GM19467 (cell line): ENCODE results near the gene EFHC1.
A peak's percentile ranks its signal among the peaks of the same experiment; 100 is the strongest.
"Not testable (repeated sequence)": the region's sequence is repeated elsewhere in the genome, so short reads cannot be mapped to it uniquely, and the experiment has no call there.

Experiments used
- ATAC-seq: cut with Tn5 transposase; IDR thresholded peaks from one replicate; pipeline ENCODE4 v1.9.1; 2021; ENCODE audit warnings: mild to moderate bottlenecking, moderate library complexity; ENCODE audit not compliant: unreplicated experiment

EFHC1 gene

GRCh38 chr6:52433294-52433693 is 13.2 kb downstream of the EFHC1 start:
- not testable (repeated sequence) for ATAC-seq

GRCh38 chr6:52435345-52435744 is 15.2 kb downstream of the EFHC1 start:
- ATAC-seq: no peak

- ATAC-seq: no peak
Measured at GRCh38 chr6:52438926-52439325, 18.8 kb downstream of the EFHC1 start.

DNA sequence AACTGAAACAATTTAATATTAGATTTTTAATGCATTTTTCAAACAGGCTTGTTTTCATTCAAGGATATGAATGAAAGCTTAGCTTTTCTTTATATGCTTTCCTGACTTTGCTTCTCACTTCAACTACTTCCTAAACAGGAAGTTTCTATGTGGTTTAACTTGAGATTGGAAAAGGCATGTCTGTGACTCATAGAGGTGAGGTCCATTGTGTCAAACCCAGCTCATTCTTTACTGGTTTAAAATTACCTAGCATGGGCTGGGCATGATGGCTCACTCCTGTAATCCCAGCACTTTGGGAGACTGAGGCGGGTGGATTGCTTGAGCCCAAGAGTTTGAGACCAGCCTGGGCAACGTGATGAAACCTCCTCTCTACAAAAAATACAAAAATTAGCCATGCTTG is 34.4 kb downstream of the EFHC1 start:
- no peak for ATAC-seq

DNA sequence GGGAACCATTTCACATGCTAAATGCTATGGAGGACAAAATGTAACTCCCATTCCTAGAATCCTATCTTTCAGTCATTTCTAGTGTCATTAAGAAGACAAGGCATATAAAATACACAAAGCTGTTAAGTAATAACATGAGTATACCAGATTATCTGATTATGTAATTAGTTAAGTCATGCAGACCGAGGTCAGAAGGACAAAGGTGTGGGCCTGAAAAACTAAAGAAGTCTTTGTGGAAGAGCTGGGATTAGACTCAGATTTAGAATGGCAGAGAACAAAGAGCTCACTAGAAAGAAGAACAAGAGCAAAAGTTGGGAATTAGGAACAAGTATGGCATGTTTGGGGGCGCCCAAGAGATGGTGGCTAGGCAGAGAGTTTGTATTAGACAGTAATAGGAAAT is 37.0 kb downstream of the EFHC1 start:
- ATAC-seq: no peak

DNA sequence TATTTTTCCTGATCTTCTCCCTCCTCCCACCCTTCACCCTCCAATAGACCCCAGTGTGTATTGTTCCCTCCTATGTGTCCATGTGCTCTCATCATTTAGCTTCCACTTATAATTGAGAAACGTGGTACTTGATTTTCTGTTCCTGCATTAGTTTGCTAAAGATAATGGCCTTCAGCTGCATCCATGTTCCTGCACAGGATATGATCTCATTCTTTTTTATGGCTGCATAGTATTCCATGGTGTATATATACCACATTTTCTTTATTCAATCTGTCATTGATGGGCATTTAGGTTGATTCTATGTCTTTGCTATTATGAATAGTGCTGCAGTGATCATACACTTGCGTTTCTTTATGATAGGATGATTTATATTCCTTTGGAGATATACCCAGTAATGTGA is 41.1 kb downstream of the EFHC1 start:
- not testable (repeated sequence) for ATAC-seq

- ATAC-seq: no peak
Measured at GRCh38 chr6:52474173-52474572, 54.0 kb downstream of the EFHC1 start.

DNA sequence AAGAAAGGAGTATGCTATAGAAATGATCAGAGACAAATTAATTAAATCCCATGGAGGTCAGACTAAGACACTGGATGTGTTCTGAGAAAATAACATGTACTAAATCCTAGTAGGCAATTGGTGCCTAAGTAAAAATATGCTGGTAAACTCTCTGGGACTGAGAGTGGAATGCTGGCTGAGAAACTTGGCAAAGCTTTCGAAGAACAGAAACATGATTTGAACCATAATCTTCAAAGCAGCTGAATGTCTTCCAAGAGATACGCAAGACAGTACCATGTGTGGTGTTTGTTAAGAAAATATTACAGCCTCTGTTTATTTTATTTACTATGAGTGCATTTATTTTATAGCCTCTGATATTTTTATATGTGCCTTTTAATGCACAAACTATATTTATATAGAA is 55.2 kb downstream of the EFHC1 start:
- no peak for ATAC-seq

- ATAC-seq: no peak
Measured at GRCh38 chr6:52482903-52483670, 62.9 kb downstream of the EFHC1 start.

DNA sequence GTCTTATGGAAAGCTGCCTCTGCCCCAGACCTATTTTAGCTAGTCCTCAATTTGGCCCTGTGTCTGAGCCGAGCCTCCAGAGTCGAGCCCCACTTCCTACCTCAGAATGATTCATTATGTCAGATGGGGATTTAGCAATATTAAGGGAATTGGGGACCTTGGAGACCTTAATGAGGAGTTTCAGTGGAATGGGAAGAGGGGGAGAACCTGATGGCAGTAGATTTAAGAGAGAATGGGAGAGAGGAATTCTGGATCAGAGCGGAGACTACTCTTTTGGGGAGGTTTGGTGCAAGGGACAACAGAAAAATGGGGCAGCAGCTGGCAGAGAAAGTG is 63.5 kb downstream of the EFHC1 start:
- ATAC-seq: no peak

DNA sequence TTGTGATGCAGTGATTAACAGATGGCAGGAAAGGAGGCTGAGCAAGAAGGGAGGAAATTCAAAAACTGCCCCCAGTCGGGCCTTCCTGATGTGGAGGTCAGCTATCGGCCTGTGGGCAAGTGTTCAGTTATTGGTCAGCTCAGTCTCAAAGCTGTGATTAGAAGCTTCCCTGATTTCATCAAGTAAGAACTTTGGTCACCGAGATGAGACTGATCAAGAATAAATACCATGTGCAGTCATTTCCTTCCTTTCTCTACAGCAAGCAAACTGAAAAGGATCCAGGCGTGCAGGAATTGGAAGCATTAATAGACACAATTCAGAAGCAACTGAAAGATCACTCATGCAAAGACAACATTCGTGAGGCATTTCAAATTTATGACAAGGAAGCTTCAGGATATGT is 69.7 kb downstream of the EFHC1 start:
- ATAC-seq: no peak

DNA sequence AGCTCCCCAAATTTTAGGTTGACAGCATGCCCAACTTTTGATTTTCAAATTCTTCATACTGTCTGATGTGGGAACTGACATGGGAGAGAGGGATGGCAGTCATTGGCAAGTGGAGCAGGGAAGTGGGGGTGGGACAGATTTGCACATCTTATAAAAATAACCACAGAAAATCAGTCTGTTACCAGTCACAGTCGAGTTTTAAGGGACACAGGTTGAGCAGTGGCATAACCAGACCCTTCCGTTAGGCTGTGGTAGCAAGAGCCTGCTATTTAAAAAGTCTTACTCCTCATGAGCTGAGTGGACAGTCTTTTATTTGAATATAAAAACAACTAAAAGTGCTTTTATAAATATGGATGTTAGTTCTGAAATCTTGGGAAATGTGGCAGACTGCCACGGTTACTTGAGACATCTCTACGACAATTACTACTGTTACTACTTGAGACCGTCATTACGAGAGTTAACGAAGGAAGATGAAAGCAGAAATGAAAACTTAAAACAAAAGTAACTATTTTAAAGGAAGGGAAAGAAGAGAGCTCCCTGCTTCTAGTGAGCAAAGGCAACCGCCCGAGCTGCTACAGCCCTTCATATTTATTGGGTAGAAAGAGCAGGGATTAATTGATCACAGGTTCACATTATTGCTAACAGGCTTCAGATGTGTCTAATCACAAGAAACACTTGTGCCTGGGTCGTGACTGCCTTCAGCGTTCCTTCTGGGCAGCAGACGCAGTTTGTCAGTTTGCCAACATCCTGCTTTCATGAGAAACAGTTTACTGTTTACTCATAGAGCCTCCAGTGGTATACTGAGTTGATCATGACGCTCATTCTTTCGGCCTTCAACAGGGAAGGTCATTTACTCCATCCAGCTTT is 71.3 kb downstream of the EFHC1 start:
- peak; percentile 58 for ATAC-seq

- no peak for ATAC-seq
Measured at GRCh38 chr6:52493669-52494068, 73.5 kb downstream of the EFHC1 start.

DNA sequence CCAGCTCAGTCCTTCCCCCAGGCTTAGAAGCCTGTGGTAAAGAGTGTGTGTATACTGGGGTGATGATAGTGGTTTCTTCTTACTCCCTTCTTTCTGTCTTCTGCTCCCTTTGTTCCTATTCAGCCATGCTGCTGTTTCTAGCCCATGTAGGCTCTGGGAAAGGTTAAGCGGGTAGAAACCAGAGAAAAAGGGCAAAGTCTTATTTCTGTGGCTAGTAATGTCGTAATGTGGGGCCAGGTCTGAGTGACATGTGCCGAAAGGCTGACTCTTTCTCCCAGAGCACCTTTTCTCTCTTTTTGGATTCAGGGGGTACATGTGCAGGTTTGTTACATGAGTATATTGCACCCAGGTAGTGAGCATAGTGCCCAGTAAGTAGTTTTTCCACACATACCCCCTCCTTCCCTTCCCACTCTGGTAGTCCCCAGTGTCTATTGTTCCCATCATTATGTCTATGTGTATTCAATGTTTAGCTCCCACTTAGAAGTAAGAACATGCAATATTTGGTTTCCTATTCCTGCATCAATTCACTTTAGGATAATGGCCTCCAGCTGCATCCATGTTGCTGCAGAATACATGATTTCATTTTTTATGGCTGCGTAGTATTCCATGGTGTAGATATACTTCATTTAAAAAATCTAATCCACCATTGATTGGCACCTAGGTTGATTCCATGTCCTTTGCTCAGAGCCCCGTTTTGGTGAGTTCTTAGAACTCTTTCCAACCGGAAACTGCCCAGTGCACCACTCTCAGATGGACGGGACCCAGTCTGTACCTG is 74.3 kb downstream of the EFHC1 start:
- ATAC-seq: no peak

GRCh38 chr6:52495922-52496321 is 75.8 kb downstream of the EFHC1 start:
- no peak for ATAC-seq

DNA sequence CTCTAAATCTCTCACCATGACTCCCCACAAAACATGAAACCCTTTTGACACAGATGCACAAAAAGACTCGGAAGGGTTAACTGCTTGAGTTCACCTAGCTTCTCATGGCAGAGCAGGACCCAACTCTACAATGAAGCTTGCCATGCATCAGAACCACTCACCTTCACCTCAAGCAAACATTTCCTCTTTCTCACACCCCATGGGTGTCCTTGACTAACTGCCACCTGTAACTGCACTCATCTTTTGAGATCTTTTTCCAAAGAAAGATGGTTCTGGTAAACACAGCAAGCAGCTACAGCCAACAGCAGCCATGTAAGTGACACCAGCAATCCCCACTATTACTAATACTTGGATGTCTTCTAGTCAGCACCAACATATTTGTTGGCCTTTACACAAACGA is 76.5 kb downstream of the EFHC1 start:
- ATAC-seq: no peak

DNA sequence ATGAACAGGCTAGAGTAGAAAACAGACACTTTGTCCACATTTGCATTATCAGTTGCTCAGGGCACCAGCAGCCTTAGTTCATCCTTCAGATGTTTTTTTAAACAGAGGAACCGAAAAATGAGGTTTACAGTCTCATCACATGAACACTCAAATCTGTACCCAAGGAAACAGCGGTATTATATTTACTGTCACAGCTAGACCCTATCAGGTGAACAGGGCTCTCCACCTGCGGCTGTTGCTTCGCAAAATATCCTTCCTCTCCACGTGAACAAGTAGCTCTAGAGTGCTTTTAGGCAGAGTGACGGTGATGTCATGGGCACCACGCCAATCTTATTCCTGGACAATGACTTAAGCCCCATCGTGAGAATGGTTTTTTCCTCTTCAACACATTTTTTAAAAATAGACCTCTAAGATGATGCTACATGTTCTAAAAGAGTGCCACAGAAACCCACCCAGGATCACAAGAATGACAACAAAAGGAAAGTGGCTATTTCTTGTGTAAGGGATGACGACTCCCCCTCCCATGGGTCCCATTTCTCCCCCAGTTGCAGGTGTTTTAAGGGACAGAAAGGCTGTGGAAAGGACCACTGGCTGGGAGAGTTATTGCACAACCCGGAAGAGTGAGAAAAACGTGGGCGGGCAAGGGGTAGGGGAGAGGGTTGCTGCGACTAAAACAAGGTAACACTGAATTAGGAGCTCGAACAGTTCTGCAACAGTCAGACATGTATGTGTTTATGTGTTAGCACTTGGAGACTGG is 77.7 kb downstream of the EFHC1 start:
- peak; percentile 83 for ATAC-seq

GRCh38 chr6:52498538-52499017 is 78.4 kb downstream of the EFHC1 start:
- peak; percentile 51 for ATAC-seq

DNA sequence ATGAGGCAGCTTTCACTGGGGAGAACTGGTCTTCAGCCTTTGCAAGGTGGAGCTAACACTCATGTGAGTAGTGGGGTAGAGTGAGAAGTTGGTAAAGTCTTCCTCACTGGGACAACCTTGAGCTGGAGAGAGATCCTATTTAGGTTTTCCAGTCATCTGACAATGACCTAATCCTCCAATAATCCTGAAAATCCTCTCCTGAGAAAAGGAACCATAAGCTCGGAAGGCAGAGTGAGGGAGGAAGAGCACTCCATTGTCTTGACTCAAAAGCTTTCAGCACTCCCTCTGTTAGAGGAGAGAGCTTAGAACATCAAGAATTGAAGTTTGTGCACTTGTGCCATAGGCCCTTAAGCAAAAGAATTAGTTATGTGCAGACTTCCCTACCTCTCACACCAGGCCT is 78.9 kb downstream of the EFHC1 start:
- ATAC-seq: no peak

DNA sequence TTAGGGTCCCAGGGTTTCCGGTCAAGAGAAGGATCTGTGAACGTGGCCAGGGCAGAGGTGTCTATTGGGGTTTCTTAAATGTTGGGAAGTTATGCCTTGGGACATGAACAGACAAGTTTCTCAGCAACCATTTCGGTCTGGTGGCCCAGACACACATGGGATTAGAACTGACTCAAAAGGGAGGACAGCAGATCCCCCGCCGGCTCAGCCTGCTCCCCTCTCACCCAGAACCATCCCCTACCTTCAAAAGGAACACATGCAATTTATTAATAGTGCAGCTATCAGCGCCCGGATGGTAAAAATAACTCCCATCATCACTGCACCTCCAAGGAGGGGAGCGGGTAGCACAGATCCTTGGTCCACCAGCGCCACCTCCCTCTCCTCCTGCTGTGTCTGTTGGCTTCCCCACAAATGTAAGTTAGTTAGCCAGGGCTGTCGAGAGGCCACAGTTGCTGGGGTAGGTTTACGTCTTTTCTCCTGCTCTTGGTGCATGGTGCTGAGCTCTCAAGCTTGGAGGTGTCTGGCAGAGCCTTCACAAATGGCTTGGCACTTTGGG is 79.6 kb downstream of the EFHC1 start:
- no peak for ATAC-seq
